T-helper 1 cell treated with Interleukin-12 subunit alpha and Interleukin-12 subunit beta and Interleukin-4 antibody, amounts not matched to agents 30 ng/mL and 1 ng/mL, for 36 hours (primary cell): Measurements from ENCODE around the gene HOXD12. TPM values are rescaled to one million over a fixed set of nuclear protein-coding genes. Genes with fewer than 3 reads are reported as not detected.

Experiments used
- intact Hi-C: fragments of 100-400 bp; cut with micrococcal nuclease; formaldehyde crosslinking; loops from one replicate; pipeline ENCODE4 v1.15.1; 2024
- total RNA-seq: library from RNA; stranded (reverse); gene quantifications from 2 replicates; pipeline ENCODE4 v1.2.3, GENCODE V29; 2022

The HOXD12 gene
- not detected in 2 replicates for total RNA-seq

GRCh38 chr2:176099728-176100546, at the start of gene HOXD12:
TSS of gene HOXD12 (plus strand) at chr2:176099795. CDS start at chr2:176099802, 7 bp downstream.
- intact Hi-C loops, result loop anchor here (5.0 kb wide), 2 partner anchors 32 to 1763 kb away; no protein-coding TSS in a partner anchor

- intact Hi-C loops, result no loop called here
Measured at GRCh38 chr2:176056406-176056805, 43.2 kb upstream of the HOXD12 start.

DNA sequence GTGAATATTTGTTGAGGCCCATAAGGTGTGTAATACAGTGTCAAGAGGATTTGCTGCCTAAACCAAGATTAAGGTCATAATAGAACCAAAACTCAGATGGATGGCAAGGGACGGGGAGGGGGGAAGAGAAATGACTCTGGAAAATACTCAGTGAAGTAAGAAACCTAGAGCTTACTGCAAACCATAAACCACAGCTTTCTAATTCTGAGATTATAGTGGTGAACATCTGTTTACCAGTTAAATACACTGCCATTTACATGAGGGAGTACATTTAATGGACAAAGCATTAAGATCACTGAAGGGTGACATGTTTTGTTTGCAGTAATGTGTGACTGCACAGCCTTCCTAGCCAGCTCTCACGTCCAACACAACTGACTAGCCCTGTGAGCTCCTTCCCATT, 35.6 kb upstream of the HOXD12 start:
- intact Hi-C loops, result no loop called here

DNA sequence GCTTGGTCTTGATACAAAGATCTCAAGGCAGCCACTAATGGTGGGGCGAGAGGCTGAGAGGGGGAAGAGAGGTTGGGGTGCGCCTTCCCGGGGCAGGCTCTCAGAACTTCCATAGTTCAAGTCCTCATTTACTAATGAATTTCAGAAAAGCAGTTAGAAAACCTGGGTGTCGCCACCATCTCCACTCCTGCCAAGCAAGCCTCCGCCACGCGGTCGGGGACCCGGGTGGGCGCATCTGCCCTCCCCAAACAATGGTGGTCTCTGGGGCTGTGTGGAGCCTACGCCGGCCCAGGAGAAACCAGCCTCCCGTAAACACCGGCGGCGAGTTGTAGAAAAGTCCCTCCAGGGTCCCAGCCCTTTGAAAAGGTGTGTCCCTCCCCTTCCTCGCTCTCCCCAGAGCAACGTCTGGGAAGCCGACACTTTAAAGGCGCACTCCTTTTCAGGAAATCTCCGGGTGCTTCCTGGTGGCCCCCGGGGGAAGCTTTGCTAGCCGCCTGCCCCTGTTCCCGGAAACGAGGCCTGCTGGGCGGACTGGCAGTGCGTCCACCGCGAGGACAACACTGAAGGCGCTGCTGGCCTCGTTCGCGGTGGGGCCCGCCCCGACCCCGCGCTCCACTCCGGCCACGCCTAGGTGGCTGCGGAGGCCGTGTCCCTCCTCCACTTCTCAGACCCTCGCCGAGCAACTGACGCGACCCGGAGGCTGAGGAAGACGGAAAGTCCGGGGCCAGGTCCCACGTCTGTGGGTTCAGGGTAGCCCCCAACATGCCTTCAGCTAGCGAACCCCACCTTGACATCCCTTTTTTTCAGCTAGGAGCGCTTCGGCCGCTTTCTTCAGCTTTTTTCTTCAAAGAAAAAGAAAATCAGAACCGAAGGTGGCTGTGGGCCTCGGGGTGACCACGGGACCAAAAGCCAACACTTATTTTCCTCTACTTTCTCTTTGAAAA, 32.7 kb upstream of the HOXD12 start:
- intact Hi-C loops, result no loop called here

DNA sequence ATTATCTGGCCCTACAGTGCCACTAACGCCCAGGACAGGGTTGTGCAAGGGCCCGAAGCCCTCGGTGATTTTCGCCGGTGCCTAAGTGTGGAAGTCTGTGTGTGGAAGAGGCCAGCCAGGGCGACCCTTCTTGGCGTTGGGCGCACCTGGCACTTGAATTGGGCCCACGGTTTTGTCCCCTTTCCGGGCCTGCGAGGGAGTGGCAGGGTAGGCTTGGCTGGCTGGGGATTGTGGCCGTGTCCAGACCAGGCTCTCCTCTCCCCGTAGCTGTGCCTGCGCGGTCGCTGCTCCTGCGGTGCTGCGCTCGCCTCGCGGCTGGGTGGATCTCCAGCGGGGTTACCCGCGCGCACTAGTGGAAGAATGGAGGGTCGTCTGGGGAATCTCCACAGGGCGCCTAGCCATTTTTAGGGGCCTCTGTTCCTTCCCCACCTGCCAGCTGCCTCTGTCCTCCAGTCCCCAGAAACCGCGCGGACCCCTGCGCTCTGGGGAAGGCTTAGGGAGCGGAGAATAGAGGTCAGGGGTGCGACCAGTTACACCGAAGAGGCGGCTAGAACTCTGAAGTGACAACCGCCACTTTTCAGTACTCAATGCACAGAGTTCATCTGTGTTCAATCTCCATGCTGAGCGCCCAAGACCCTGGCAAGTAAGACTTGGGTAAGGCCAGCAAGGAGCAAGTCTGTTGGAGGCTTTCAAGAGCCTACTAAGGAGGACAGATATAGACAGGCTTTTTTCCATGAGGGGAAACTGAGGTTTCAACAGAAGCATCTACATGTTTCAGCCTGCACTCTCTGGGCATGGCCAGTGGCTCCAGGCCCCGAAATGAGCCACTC, 31.8 kb upstream of the HOXD12 start:
- intact Hi-C loops, result no loop called here

DNA sequence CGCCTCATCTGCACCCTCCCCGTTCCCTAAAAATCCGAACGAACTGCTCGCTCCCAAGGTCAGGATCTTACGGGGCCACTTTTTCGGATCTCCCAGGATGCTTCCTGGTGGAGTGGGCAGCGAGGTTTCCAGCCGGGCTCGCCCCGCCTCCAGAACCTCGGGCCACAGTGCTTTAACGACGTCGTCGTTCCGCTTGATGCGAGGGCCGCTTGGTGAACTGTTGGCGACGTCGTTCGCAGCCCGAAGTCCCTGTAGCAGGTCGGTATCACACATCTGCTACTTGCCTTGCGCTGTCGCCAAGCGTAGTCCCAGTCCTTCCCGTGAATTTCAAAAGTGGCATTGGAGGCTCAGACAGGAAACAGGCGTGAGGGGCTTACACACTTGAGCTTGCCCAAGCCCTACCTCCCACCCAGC, 31.2 kb upstream of the HOXD12 start:
- intact Hi-C loops, result no loop called here

- intact Hi-C loops, result no loop called here
Measured at GRCh38 chr2:176071330-176072291, 28.0 kb upstream of the HOXD12 start.

GRCh38 chr2:176072292-176072669, 27.3 kb upstream of the HOXD12 start:
- intact Hi-C loops, result no loop called here

DNA sequence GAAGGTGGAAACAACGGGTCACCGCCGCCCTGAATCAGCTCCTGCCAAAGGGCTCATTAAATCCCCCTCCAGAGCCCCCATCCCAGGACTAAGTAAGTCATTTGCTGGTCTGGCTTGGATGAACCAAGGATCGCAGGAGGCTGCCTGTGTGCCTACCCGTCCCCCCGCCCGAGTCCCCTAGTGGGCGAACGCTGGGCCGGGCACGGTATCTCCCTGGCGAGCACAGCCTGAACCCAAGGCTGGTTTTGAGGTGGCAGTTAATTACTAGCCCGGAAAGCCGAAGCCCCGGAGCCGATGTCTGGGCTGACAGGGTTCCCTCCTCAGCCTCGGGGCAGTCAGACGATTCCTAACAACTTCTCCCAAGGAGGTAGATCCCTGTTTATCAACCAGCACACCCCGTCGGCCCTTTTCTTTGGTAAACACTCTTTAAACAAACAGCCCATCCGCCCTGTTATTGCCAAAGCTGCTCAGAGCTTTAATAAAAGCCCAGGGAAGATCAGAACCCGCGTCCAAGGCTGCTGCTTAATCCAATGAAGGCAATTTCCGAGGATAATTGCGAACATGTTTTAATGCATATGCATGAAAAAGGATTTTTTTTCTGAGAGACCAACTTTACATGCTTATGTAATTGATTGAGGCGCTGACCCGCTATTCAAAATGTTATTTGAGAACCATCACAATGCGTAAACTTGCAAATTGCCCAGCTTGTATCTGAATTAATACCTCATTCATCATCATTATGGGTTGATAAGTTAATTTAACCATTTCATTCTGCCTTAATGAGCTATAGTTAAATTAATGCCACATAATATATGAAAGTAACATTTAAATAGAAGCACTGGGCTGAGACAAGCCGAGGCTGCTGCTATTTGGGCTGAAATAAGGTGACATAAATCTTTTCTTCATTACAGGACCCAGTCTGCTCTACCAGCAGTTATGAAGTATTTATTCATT, 26.4 kb upstream of the HOXD12 start:
- intact Hi-C loops, result no loop called here

- intact Hi-C loops, result no loop called here
Measured at GRCh38 chr2:176074919-176075425, 24.6 kb upstream of the HOXD12 start.

- intact Hi-C loops, result no loop called here
Measured at GRCh38 chr2:176075481-176075880, 24.1 kb upstream of the HOXD12 start.

DNA sequence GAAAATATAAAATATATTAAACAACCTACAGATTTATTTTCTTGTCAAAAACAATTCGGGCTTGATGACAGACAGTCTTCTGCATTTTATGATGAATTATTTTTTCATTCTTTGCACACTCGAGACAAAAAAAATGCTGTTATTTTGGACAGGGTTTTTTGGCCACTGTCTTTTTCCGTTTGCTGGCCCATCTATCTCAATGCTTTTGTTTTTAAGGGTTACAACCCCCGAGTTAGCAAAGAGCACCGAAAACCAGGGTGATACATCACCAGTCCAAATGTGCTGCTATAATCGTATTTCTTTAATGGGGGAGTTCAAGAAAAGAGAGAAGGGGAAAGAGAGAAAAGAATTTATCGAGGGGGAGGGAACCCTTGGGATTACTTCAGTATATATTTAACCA, 23.5 kb upstream of the HOXD12 start:
- intact Hi-C loops, result no loop called here

- intact Hi-C loops, result no loop called here
Measured at GRCh38 chr2:176076796-176077195, 22.8 kb upstream of the HOXD12 start.

DNA sequence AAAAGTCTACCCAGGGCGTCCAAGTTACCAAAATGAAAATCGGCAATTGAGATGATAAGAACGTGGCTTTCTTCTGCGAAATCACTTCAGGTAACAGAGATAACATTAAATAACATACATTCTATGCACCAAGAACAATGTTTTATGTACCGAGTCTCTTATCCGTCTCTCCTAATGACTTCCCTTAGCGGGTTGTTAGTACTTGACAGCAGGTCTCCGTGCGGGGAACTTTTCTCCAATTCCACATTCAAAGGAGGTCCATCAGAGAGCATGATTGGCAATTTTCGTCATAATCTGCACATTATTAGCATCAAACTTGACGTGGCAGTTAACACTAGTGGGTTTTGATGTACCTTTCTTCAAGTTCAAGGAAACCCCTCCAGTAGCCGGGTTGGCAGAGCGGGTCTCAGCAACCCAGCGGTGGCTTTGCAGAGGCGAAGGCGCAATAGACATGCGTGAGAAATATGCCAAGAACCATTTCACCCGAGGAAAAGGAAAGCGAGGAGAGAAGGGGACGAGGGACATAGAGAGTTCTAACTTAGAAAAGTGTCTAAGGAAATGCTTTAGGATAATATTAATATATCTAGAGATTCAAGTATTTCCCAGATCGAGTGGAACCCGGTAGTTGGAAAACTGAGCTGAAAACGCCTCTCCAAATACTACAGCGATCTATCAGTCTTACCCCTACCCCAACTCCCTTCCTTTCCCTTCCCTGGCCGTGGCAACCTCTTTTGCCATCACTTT, 20.9 kb upstream of the HOXD12 start:
- intact Hi-C loops, result loop anchor here (2.0 kb wide), 4 partner anchors 32 to 388 kb away; partner anchors contain the start of gene HOXD3

DNA sequence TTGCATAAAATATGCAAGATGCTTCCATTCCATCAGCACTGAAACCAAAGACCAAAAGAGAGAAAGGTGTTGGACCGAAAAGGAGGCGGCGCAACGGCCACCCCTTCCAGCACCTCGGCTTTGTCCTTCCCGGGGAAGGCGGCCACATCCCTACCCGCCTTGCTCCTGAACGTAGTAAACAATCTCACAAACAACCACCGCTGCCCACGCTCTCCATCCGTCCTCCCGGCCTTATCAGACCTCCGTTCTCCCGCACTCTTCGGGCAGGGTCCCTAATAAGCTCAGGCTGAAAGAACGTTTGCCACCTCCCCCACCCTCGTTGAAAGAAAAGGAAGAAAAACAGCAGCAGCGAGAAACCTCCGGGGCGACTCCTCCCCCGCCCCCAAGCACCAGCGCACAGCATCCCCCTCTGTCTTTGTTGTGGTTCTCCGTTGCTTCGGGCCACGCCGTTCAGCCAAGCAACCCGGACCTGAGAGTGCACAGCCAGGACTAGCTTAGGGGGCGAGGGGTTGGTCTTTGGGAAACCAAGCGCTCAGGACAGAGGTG, 20.2 kb upstream of the HOXD12 start:
- intact Hi-C loops, result loop anchor here (2.0 kb wide), 4 partner anchors 31 to 389 kb away; partner anchors contain the start of gene HOXD3

DNA sequence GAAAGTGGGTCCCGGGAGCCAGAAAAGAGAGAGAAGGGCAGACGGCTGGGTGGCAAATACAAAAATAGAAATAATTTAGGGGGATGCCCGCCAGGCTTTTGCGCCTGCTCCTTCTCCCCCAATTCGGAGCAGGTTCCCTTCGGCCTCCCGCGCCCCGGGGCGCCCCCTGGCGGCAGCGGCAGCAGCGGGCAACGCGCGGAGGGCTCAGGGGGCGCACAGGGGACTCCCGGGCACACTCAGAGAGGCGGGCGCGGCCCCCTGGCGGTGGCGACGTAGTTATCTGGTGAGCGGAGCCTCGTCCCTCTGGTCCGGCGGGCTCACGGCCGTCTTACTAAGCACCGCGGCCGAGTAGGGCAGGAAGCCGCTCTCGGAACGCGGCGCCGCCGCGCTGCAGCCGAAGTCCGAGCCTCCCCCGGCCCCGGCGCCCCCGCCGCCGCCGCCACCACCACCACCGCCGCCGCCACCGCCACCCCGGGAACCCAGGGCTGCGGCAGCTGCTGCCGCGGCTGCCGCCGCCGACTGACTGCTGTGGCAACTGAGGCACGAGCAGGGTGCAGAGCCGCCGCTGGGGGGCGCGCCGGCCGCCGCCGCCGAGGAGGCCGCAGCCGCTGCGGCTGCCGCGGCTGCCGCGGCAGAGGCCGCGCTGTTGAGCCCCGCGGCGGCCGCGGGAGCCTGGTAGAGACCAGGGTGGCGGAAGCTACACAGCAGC, 19.6 kb upstream of the HOXD12 start:
- intact Hi-C loops, result loop anchor here (2.0 kb wide), 4 partner anchors 31 to 389 kb away; partner anchors contain the start of gene HOXD3
